GM19099 (cell line): ENCODE data around the gene CHRNB1.

ENCODE experiments used
- POLR2A ChIP-seq: IDR thresholded peaks from 3 replicates; pipeline ENCODE4 v1.6.1; 2011; ENCODE audit warnings: low read depth; ENCODE audit not compliant: insufficient read length; ENCODE audit errors: extremely low read depth

The CHRNB1 gene

GRCh38 chr17:7483255-7484066 lies 38.6 kb downstream of the CHRNB1 start:
- TF ChIP-seq POLR2A, result no peak

- TF ChIP-seq POLR2A, result peak; percentile 100
Measured at GRCh38 chr17:7484067-7484918, 39.4 kb downstream of the CHRNB1 start, which contains the start of gene POLR2A. Gene POLR2A, plus strand, starts transcription at chr17:7484366.

- no peak for TF ChIP-seq POLR2A
Measured at GRCh38 chr17:7484919-7485377, 40.1 kb downstream of the CHRNB1 start.

GRCh38 chr17:7486181-7486580 lies 41.3 kb downstream of the CHRNB1 start:
- no peak for TF ChIP-seq POLR2A

GRCh38 chr17:7490144-7490543 lies 45.3 kb downstream of the CHRNB1 start:
- no peak for TF ChIP-seq POLR2A

GRCh38 chr17:7491583-7491982 lies 46.7 kb downstream of the CHRNB1 start:
- TF ChIP-seq POLR2A, result no peak

GRCh38 chr17:7493941-7494340 lies 49.1 kb downstream of the CHRNB1 start:
- no peak for TF ChIP-seq POLR2A

- no peak for TF ChIP-seq POLR2A
Measured at GRCh38 chr17:7495906-7496434, 51.1 kb downstream of the CHRNB1 start.

GRCh38 chr17:7496470-7497183 lies 51.8 kb downstream of the CHRNB1 start:
- no peak for TF ChIP-seq POLR2A

GRCh38 chr17:7497228-7497627 lies 52.4 kb downstream of the CHRNB1 start:
- TF ChIP-seq POLR2A, result no peak

- TF ChIP-seq POLR2A, result no peak
Measured at GRCh38 chr17:7497636-7498035, 52.8 kb downstream of the CHRNB1 start.

- TF ChIP-seq POLR2A, result no peak
Measured at GRCh38 chr17:7499161-7499560, 54.3 kb downstream of the CHRNB1 start.

GRCh38 chr17:7501729-7502128 lies 56.9 kb downstream of the CHRNB1 start:
- no peak for TF ChIP-seq POLR2A

GRCh38 chr17:7502171-7502847 lies 57.4 kb downstream of the CHRNB1 start:
- TF ChIP-seq POLR2A, result no peak
